WTC11 (cell line): Measurements from ENCODE around the gene SLC13A2. TPM values are rescaled to one million over a fixed set of nuclear protein-coding genes. Genes with fewer than 3 reads are reported as not detected.

Source experiments
- ATAC-seq: fragments of 200-7000 bp; cut with Tn5 transposase; 2 replicates; pipeline ENCODE4 v1.10.0; 2021; ENCODE audit warnings: mild to moderate bottlenecking, moderate library complexity
- CTCF ChIA-PET: fragments of 300-600 bp; sonication (Branson Sonifier 250); formaldehyde crosslinking; loops from one replicate; lab custom pipeline; 2021; ENCODE audit warnings: antibody characterized with exemption; lab: Charles Lee
- POLR2A ChIA-PET: fragments of 350-600 bp; sonication (Branson Sonifier 250); formaldehyde crosslinking; loops from one replicate; lab custom pipeline; 2021; ENCODE audit warnings: antibody characterized with exemption; lab: Charles Lee
- DNase-seq: peaks from one replicate; pipeline ENCODE4 v3.0.0; 2021; ENCODE audit warnings: low spot score
- H3K27ac Mint-ChIP-seq: 2 replicates; pipeline ENCODE4 v1.8.0; 2021; ENCODE audit warnings: mixed read lengths
- H3K27me3 Mint-ChIP-seq: 2 replicates; pipeline ENCODE4 v1.8.0; 2021; ENCODE audit warnings: low read depth, mild to moderate bottlenecking, moderate library complexity, mixed read lengths
- H3K36me3 Mint-ChIP-seq: 2 replicates; pipeline ENCODE4 v1.8.0; 2021; ENCODE audit warnings: mixed read lengths
- H3K4me1 Mint-ChIP-seq: 2 replicates; pipeline ENCODE4 v1.8.0; 2022; ENCODE audit warnings: mixed read lengths
- H3K4me3 Mint-ChIP-seq: 2 replicates; pipeline ENCODE4 v1.8.0; 2021; ENCODE audit warnings: mild to moderate bottlenecking, moderate library complexity, mixed read lengths
- H3K9me3 Mint-ChIP-seq: 2 replicates; pipeline ENCODE4 v1.8.0; 2021; ENCODE audit warnings: mixed read lengths
- E2F1 ChIP-seq: sonication (generic); formaldehyde crosslinking; IDR thresholded peaks from 2 replicates; pipeline ENCODE4 v1.8.0; 2022; ENCODE audit warnings: mild to moderate bottlenecking, missing genetic modification reagents
- FOXJ3 ChIP-seq: sonication (generic); formaldehyde crosslinking; IDR thresholded peaks from 2 replicates; pipeline ENCODE4 v1.9.0; 2021; ENCODE audit warnings: missing genetic modification reagents, mild to moderate bottlenecking, borderline replicate concordance
- FOXK1 ChIP-seq: sonication (generic); formaldehyde crosslinking; IDR thresholded peaks from 2 replicates; pipeline ENCODE4 v1.8.0; 2022; ENCODE audit warnings: mild to moderate bottlenecking, moderate library complexity, missing genetic modification reagents
- FOXP1 ChIP-seq: sonication (generic); formaldehyde crosslinking; IDR thresholded peaks from 2 replicates; pipeline ENCODE4 v1.8.0; 2022; ENCODE audit warnings: missing genetic modification reagents, mild to moderate bottlenecking, moderate library complexity, borderline replicate concordance
- GABPB1 ChIP-seq: sonication (generic); formaldehyde crosslinking; IDR thresholded peaks from 2 replicates; pipeline ENCODE4 v1.8.1; 2023; ENCODE audit warnings: mild to moderate bottlenecking, missing genetic modification reagents
- IRF2 ChIP-seq: sonication (generic); formaldehyde crosslinking; IDR thresholded peaks from 2 replicates; pipeline ENCODE4 v1.8.0; 2022; ENCODE audit warnings: low read depth, missing genetic modification reagents, borderline replicate concordance
- OVOL2 ChIP-seq: fragments of 250-450 bp; sonication (Bioruptor Pico); IDR thresholded peaks from 2 replicates; pipeline ENCODE4 v1.9.0; 2021; ENCODE audit warnings: mild to moderate bottlenecking, borderline replicate concordance
- PRRX2 ChIP-seq: fragments of 250-450 bp; sonication (Bioruptor Pico); IDR thresholded peaks from 2 replicates; pipeline ENCODE4 v1.8.0; 2021; ENCODE audit warnings: mild to moderate bottlenecking
- SMAD3 ChIP-seq: sonication (generic); formaldehyde crosslinking; IDR thresholded peaks from 2 replicates; pipeline ENCODE4 v1.8.0; 2022; ENCODE audit warnings: missing genetic modification reagents, mild to moderate bottlenecking, borderline replicate concordance
- SOX15 ChIP-seq: fragments of 250-450 bp; sonication (Bioruptor Pico); IDR thresholded peaks from 2 replicates; pipeline ENCODE4 v1.9.0; 2021; ENCODE audit warnings: mild to moderate bottlenecking
- SP1 ChIP-seq: sonication (generic); formaldehyde crosslinking; conservative IDR thresholded peaks from 2 replicates; pipeline ENCODE4 v1.8.1; 2022; ENCODE audit warnings: missing genetic modification reagents
- ZNF219 ChIP-seq: sonication (generic); formaldehyde crosslinking; IDR thresholded peaks from 2 replicates; pipeline ENCODE4 v1.8.0; 2023; ENCODE audit warnings: missing genetic modification reagents, mild to moderate bottlenecking, borderline replicate concordance
- ZNF232 ChIP-seq: sonication (generic); formaldehyde crosslinking; IDR thresholded peaks from 2 replicates; pipeline ENCODE4 v1.8.0; 2022; ENCODE audit warnings: mild to moderate bottlenecking, missing genetic modification reagents
- ZNF423 ChIP-seq: fragments of 250-450 bp; sonication (Bioruptor Pico); IDR thresholded peaks from 2 replicates; pipeline ENCODE4 v2.1.2; 2022; ENCODE audit warnings: mild to moderate bottlenecking, moderate library complexity
- total RNA-seq: library from RNA; stranded (reverse); gene quantifications from 3 replicates; pipeline ENCODE4 v1.2.3, GENCODE V29; 2021
- TF ChIP-seq, protein P1 (sequence below): fragments of 250-450 bp; sonication (Bioruptor Pico); IDR thresholded peaks from 2 replicates; pipeline ENCODE4 v1.9.0; 2021; ENCODE audit warnings: mild to moderate bottlenecking, borderline replicate concordance
- TF ChIP-seq, protein P2 (sequence below): fragments of 250-450 bp; sonication (Bioruptor Pico); IDR thresholded peaks from 2 replicates; pipeline ENCODE4 v2.1.2; 2022; ENCODE audit warnings: mild to moderate bottlenecking, moderate library complexity
- TF ChIP-seq, protein P3 (sequence below): sonication (generic); formaldehyde crosslinking; IDR thresholded peaks from 2 replicates; pipeline ENCODE4 v1.8.0; 2022; ENCODE audit warnings: mild to moderate bottlenecking, missing genetic modification reagents
- TF ChIP-seq, protein P4 (sequence below): sonication (generic); formaldehyde crosslinking; IDR thresholded peaks from 2 replicates; pipeline ENCODE4 v1.8.0; 2022; ENCODE audit warnings: missing genetic modification reagents
- TF ChIP-seq, protein P5 (sequence below): sonication (generic); formaldehyde crosslinking; conservative IDR thresholded peaks from 2 replicates; pipeline ENCODE4 v1.8.1; 2022; ENCODE audit warnings: mild to moderate bottlenecking, missing genetic modification reagents

Gene SLC13A2
- total RNA-seq, 1 experiment from 2014 or later, result not detected

GRCh38 chr17:28488533-28489276 is 15.3 kb downstream of the SLC13A2 start:
- Mint-ChIP-seq H3K27me3 (peaks cover 5% of the 10 kb centered on the region), H3K9me3 (peaks cover 3% of the 10 kb centered on the region), H3K4me1 (peaks cover 3% of the 10 kb centered on the region; the same call in 1 of the 2 replicates), H3K27ac (no peak overlapping the region), H3K36me3 (no peaks in the 10 kb centered on the region), H3K4me3 (no peak overlapping the region)
- DNase-seq (no peak), ATAC-seq (no peak)
- ChIA-PET POLR2A (no interaction called here), CTCF (interaction anchor here (1.4 to 1.5 kb wide), 2 partner anchors 62 to 72 kb away, joined by 4 to 5 read pairs; no protein-coding TSS in a partner anchor)
- no peak for TF ChIP-seq ZNF219 (CRISPR knock-in tag)
- TF ChIP-seq PRRX2, result no peak
- no peak for TF ChIP-seq SOX15 (CRISPR knock-in tag)
- no peak for TF ChIP-seq SMAD3
- TF ChIP-seq IRF2 (CRISPR knock-in tag), result no peak
- TF ChIP-seq ZNF232 (CRISPR knock-in tag), result no peak
- no peak for TF ChIP-seq OVOL2 (CRISPR knock-in tag)
- TF ChIP-seq FOXK1 (CRISPR knock-in tag), result no peak
- TF ChIP-seq, protein P1, sequence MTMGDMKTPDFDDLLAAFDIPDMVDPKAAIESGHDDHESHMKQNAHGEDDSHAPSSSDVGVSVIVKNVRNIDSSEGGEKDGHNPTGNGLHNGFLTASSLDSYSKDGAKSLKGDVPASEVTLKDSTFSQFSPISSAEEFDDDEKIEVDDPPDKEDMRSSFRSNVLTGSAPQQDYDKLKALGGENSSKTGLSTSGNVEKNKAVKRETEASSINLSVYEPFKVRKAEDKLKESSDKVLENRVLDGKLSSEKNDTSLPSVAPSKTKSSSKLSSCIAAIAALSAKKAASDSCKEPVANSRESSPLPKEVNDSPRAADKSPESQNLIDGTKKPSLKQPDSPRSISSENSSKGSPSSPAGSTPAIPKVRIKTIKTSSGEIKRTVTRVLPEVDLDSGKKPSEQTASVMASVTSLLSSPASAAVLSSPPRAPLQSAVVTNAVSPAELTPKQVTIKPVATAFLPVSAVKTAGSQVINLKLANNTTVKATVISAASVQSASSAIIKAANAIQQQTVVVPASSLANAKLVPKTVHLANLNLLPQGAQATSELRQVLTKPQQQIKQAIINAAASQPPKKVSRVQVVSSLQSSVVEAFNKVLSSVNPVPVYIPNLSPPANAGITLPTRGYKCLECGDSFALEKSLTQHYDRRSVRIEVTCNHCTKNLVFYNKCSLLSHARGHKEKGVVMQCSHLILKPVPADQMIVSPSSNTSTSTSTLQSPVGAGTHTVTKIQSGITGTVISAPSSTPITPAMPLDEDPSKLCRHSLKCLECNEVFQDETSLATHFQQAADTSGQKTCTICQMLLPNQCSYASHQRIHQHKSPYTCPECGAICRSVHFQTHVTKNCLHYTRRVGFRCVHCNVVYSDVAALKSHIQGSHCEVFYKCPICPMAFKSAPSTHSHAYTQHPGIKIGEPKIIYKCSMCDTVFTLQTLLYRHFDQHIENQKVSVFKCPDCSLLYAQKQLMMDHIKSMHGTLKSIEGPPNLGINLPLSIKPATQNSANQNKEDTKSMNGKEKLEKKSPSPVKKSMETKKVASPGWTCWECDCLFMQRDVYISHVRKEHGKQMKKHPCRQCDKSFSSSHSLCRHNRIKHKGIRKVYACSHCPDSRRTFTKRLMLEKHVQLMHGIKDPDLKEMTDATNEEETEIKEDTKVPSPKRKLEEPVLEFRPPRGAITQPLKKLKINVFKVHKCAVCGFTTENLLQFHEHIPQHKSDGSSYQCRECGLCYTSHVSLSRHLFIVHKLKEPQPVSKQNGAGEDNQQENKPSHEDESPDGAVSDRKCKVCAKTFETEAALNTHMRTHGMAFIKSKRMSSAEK (CRISPR knock-in tag), result no peak
- TF ChIP-seq GABPB1 (CRISPR knock-in tag), result no peak
- TF ChIP-seq, protein P2, sequence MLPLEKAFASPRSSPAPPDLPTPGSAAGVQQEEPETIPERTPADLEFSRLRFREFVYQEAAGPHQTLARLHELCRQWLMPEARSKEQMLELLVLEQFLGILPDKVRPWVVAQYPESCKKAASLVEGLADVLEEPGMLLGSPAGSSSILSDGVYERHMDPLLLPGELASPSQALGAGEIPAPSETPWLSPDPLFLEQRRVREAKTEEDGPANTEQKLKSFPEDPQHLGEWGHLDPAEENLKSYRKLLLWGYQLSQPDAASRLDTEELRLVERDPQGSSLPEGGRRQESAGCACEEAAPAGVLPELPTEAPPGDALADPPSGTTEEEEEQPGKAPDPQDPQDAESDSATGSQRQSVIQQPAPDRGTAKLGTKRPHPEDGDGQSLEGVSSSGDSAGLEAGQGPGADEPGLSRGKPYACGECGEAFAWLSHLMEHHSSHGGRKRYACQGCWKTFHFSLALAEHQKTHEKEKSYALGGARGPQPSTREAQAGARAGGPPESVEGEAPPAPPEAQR, result no peak
- no peak for TF ChIP-seq FOXJ3 (CRISPR knock-in tag)
- TF ChIP-seq, protein P3, sequence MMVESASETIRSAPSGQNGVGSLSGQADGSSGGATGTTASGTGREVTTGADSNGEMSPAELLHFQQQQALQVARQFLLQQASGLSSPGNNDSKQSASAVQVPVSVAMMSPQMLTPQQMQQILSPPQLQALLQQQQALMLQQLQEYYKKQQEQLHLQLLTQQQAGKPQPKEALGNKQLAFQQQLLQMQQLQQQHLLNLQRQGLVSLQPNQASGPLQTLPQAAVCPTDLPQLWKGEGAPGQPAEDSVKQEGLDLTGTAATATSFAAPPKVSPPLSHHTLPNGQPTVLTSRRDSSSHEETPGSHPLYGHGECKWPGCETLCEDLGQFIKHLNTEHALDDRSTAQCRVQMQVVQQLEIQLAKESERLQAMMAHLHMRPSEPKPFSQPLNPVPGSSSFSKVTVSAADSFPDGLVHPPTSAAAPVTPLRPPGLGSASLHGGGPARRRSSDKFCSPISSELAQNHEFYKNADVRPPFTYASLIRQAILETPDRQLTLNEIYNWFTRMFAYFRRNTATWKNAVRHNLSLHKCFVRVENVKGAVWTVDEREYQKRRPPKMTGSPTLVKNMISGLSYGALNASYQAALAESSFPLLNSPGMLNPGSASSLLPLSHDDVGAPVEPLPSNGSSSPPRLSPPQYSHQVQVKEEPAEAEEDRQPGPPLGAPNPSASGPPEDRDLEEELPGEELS (CRISPR knock-in tag), result no peak
- no peak for TF ChIP-seq FOXP1 (CRISPR knock-in tag)
- TF ChIP-seq, protein P4, sequence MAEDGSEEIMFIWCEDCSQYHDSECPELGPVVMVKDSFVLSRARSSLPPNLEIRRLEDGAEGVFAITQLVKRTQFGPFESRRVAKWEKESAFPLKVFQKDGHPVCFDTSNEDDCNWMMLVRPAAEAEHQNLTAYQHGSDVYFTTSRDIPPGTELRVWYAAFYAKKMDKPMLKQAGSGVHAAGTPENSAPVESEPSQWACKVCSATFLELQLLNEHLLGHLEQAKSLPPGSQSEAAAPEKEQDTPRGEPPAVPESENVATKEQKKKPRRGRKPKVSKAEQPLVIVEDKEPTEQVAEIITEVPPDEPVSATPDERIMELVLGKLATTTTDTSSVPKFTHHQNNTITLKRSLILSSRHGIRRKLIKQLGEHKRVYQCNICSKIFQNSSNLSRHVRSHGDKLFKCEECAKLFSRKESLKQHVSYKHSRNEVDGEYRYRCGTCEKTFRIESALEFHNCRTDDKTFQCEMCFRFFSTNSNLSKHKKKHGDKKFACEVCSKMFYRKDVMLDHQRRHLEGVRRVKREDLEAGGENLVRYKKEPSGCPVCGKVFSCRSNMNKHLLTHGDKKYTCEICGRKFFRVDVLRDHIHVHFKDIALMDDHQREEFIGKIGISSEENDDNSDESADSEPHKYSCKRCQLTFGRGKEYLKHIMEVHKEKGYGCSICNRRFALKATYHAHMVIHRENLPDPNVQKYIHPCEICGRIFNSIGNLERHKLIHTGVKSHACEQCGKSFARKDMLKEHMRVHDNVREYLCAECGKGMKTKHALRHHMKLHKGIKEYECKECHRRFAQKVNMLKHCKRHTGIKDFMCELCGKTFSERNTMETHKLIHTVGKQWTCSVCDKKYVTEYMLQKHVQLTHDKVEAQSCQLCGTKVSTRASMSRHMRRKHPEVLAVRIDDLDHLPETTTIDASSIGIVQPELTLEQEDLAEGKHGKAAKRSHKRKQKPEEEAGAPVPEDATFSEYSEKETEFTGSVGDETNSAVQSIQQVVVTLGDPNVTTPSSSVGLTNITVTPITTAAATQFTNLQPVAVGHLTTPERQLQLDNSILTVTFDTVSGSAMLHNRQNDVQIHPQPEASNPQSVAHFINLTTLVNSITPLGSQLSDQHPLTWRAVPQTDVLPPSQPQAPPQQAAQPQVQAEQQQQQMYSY (CRISPR knock-in tag), result no peak
- no peak for TF ChIP-seq E2F1
- TF ChIP-seq ZNF423 (CRISPR knock-in tag), result no peak
- no peak for TF ChIP-seq SP1 (CRISPR knock-in tag)
- TF ChIP-seq, protein P5, sequence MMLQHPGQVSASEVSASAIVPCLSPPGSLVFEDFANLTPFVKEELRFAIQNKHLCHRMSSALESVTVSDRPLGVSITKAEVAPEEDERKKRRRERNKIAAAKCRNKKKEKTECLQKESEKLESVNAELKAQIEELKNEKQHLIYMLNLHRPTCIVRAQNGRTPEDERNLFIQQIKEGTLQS (CRISPR knock-in tag), result no peak
